Natural killer cell treated with Interleukin-12 subunit alpha and Interleukin-12 subunit beta and Interleukin-15 and Interleukin-18, amount 100 ng/mL, for 72 hours (primary cell): ENCODE measurements around the gene FAIM2. TPM values are rescaled to one million over a fixed set of nuclear protein-coding genes. Genes with fewer than 3 reads are reported as not detected.
"Not testable (repeated sequence)": the region's sequence is repeated elsewhere in the genome, so short reads cannot be mapped to it uniquely, and the experiment has no call there.

Experiments
- ATAC-seq, 2 donors: fragments of 150-1000 bp; cut with Tn5 transposase in 1 of 2; sonication (Bioruptor Pico), chemical (Tn5 transposase) in 1 of 2; 2 replicates each; pipeline ENCODE4 v1.10.0; 2021
- DNase-seq: peaks from one replicate; pipeline ENCODE4 v3.0.0; 2022; ENCODE audit warnings: low spot score
- H3K27ac Mint-ChIP-seq, 2 donors: 1 replicate in 1 of 2; 2 replicates in 1 of 2; pipeline ENCODE4 v1.8.0; 2022; ENCODE audit warnings: mixed read lengths in 2 of 2, mild to moderate bottlenecking in 1 of 2, moderate library complexity in 1 of 2
- H3K27me3 Mint-ChIP-seq, 2 donors: 1 replicate in 1 of 2; 2 replicates in 1 of 2; pipeline ENCODE4 v1.8.0; 2022; ENCODE audit warnings: mixed read lengths in 2 of 2
- H3K36me3 Mint-ChIP-seq: one replicate; pipeline ENCODE4 v1.8.0; 2022; ENCODE audit warnings: mixed read lengths
- H3K4me1 Mint-ChIP-seq, 2 donors: 1 replicate in 1 of 2; 2 replicates in 1 of 2; pipeline ENCODE4 v1.8.0; 2022; ENCODE audit warnings: low read depth in 2 of 2, mixed read lengths in 2 of 2, mild to moderate bottlenecking in 1 of 2
- H3K4me3 Mint-ChIP-seq: one replicate; pipeline ENCODE4 v1.8.0; 2022; ENCODE audit warnings: mixed read lengths
- H3K9me3 Mint-ChIP-seq: 2 replicates; pipeline ENCODE4 v1.8.0; 2022; ENCODE audit warnings: mixed read lengths
- total RNA-seq, 2 donors: library from RNA; stranded (reverse); gene quantifications; one replicate each; pipeline ENCODE4 v1.2.3, GENCODE V29; 2022

The FAIM2 gene
- total RNA-seq, 2 donors from 2014 or later: 0.50 TPM; not detected in 1

DNA sequence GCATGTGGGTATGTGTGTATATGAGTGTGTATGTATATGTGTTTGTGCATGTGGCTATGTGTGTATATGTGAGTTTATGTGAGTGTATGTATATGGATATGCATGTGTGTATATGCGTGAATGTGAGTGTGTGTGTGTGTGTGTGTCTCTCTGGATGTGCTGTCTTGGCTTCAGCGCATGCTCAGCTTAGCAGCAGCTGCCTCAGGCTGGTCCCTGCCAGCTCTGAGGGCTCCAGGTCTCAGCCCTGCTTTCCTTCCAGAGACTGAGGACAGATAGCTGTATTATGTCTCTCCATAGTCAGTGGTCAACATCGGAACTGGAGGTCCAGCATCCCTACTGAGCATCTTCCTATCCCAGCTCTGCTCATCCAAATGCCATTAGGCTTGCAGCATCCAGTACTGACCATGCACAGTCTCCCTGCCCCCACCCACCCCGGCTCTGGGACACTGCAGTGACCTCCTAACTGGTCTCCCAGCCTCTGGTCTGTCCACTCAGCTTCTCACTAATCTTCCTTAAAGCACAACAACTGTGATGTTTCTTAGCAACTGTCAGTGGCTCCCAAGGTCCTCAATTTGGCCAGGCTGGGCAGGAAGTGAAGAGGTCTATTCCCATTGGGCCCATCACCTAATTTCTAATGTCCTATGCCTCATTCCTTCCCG is 22.8 kb downstream of the FAIM2 start:
- no peak overlapping the region for H3K27ac Mint-ChIP-seq
- peaks cover 5 to 16% of the 10 kb centered on the region in 2 donors for H3K27me3 Mint-ChIP-seq
- DNase-seq (no peak), ATAC-seq (no peak)
- H3K9me3 Mint-ChIP-seq: peaks cover 32% of the 10 kb centered on the region
- H3K4me1 Mint-ChIP-seq: peaks cover 9 to 29% of the 10 kb centered on the region in 2 donors
- no peak overlapping the region for H3K4me3 Mint-ChIP-seq
- H3K36me3 Mint-ChIP-seq: no peaks in the 10 kb centered on the region

DNA sequence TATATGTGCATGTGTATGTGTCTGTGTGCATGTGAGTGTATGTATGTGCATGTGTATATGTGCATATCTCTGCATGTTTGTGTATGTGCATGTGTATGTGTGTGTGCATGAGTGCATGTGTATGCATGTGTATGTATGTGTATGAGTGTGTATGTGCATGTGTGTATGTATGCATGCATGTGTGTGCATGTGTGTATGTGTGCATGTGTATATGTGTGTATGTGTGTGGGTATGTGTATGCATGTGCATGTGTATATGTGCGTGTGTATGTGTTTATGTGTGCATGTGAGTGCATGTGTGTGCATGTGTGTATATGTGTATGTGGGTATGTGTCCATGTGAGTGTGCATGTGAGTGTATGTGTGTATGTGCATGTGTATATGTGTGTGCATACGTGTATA is 24.6 kb downstream of the FAIM2 start:
- not testable (repeated sequence) for H3K27ac Mint-ChIP-seq, H3K36me3 Mint-ChIP-seq, H3K4me3 Mint-ChIP-seq, ATAC-seq, H3K27me3 Mint-ChIP-seq, DNase-seq
- Mint-ChIP-seq H3K9me3 (peaks cover 32% of the 10 kb centered on the region), H3K4me1 (peaks cover 9 to 29% of the 10 kb centered on the region in 2 donors)

DNA sequence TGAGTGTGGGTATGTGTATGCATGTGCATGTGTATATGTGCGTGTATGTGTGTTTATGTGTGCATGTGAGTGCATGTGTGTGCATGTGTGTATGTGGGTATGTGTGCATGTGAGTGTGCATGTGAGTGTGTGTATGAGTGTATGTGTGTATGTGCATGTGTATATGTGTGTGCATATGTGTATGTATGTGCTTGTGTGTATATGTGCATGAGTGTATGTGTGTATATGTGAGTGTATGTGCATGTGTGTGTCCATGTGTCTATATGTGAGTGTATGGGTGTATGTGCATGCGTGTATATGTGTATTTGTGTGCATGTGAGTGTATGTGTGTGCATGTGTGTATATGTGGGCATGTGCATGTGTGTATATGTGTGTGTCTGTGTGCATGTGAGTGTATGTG is 25.7 kb downstream of the FAIM2 start:
- peaks cover 9 to 29% of the 10 kb centered on the region in 2 donors for H3K4me1 Mint-ChIP-seq
- no peak overlapping the region for H3K27ac Mint-ChIP-seq
- H3K36me3 Mint-ChIP-seq: no peaks in the 10 kb centered on the region
- H3K4me3 Mint-ChIP-seq: no peak overlapping the region
- H3K27me3 Mint-ChIP-seq: peaks cover 2 to 4% of the 10 kb centered on the region in 2 donors
- DNase-seq (no peak), ATAC-seq (no peak)
- H3K9me3 Mint-ChIP-seq: peaks cover 32% of the 10 kb centered on the region

DNA sequence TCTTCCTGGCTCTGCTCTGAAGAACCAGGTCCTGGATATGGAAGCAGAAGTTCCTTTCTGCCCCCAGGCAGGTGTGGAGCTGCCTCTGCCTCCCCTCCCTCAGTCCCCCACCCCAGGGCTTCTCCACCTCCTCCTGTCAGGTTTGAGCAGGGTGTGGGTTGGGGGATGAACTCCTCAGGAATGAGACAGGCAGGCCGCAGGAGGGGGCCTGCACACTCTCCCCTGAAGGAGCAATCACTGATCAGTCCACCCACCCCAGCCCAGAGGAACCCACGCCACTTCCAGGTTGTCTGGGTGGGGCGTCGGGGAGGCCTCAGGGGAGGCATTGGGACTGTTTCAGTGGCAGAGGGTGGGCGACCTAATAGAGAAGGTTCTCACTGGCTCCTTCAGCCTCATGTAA is 26.6 kb downstream of the FAIM2 start:
- Mint-ChIP-seq H3K4me1 (peaks cover 9 to 29% of the 10 kb centered on the region in 2 donors), H3K27ac (no peak overlapping the region), H3K36me3 (no peaks in the 10 kb centered on the region), H3K9me3 (peaks cover 32% of the 10 kb centered on the region), H3K27me3 (peaks cover 2 to 4% of the 10 kb centered on the region in 2 donors), H3K4me3 (no peak overlapping the region)
- DNase-seq (no peak), ATAC-seq (no peak)

DNA sequence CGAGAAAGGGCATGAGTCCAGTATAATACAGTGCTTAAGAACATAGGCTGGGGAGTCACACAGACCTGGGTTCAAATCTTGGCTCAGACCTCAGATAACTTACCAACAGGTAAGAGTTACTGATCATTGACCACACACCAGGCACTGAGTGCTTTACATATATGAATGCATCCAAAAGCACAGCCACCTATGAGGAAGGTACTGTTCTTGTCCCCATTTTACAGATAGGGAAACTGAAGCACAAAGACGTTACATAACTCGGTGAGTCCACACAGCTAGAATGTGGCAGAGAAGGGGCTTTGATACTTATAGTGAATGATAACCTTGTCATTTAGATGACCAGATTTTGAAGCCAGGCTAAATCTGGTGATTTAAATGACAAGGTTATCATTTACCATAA is 27.6 kb downstream of the FAIM2 start:
- H3K27ac Mint-ChIP-seq: no peak overlapping the region
- no peak overlapping the region for H3K4me3 Mint-ChIP-seq
- H3K4me1 Mint-ChIP-seq: peaks cover 9 to 29% of the 10 kb centered on the region in 2 donors
- peaks cover 2 to 4% of the 10 kb centered on the region in 2 donors for H3K27me3 Mint-ChIP-seq
- DNase-seq: no peak
- H3K36me3 Mint-ChIP-seq: no peaks in the 10 kb centered on the region
- no peak for ATAC-seq
- H3K9me3 Mint-ChIP-seq: peaks cover 32% of the 10 kb centered on the region

DNA sequence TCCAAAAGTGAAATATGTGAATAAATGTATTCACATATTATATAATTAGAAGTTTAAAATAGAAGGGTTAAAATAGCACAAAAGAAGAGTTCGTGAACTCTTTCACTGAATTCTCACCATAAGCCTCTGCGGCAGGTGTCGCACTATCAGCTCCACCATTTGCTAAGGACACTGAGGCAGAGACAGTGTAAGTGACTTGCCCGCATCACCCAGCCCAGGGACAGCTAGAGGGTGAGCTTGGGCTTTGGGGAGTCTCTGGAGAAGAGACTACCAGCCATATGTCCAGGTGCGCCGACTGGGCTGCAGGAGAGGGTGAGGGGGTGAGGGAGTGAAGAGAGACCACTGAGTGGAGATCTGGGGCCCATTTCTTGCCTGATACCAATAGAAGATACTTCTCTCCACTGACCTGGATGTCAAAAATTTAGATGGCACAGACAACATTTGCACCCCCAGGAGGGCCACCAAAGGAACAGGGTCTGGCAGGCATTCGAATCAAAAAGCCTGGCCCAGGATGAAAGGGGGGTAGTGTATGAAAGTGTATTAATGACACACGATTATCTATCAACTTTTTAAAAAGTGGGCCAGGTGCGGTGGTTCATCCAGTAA is 28.5 kb downstream of the FAIM2 start:
- Mint-ChIP-seq H3K4me3 (no peak overlapping the region), H3K36me3 (no peaks in the 10 kb centered on the region), H3K4me1 (peaks cover 5 to 24% of the 10 kb centered on the region in 2 donors), H3K27ac (no peak overlapping the region), H3K27me3 (peaks cover 2 to 4% of the 10 kb centered on the region in 2 donors), H3K9me3 (peaks cover 26% of the 10 kb centered on the region)
- DNase-seq: no peak
- ATAC-seq: no peak

DNA sequence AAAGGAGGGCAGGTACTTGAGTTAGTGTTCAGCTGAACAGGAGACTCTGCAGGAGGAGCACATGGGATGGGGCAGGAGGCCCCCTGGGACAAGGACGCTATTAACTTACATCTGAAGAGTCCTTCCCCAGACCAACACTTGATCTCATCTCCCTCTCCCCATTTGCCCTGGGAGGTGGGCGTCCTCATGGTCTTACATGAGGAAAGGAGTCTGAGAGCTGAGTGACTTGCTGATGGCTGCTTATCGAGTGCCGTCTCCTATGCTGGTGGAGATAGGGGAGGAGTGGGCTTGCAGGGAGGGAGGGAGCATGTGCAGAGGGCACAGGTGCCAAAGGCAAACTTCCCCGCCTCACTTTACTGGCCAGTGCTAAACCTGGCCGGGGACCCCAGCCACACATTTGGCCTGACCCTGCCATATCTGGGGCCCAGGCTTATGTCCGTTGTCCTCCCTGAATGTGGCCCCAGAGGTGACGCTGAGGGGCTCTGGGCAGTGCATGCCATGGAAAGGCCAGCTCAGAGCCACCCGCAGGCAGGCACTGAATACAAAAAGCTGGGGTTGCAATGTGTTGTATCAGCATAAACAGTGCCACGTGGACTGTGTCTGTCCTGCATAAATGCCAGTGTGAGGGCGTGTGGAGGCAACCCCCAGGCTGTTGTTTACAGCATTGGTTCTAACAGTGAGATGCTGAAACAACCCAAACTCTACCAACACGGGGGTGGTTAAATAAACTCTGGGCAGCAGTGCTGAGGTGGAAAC is 29.4 kb downstream of the FAIM2 start:
- no peak overlapping the region for H3K4me3 Mint-ChIP-seq
- H3K36me3 Mint-ChIP-seq: no peaks in the 10 kb centered on the region
- H3K4me1 Mint-ChIP-seq: peaks cover 0 to 15% of the 10 kb centered on the region in 2 donors
- H3K27me3 Mint-ChIP-seq: peaks cover 2 to 4% of the 10 kb centered on the region in 2 donors
- DNase-seq (no peak), ATAC-seq (no peak)
- H3K9me3 Mint-ChIP-seq: peaks cover 17% of the 10 kb centered on the region
- H3K27ac Mint-ChIP-seq: no peak overlapping the region

DNA sequence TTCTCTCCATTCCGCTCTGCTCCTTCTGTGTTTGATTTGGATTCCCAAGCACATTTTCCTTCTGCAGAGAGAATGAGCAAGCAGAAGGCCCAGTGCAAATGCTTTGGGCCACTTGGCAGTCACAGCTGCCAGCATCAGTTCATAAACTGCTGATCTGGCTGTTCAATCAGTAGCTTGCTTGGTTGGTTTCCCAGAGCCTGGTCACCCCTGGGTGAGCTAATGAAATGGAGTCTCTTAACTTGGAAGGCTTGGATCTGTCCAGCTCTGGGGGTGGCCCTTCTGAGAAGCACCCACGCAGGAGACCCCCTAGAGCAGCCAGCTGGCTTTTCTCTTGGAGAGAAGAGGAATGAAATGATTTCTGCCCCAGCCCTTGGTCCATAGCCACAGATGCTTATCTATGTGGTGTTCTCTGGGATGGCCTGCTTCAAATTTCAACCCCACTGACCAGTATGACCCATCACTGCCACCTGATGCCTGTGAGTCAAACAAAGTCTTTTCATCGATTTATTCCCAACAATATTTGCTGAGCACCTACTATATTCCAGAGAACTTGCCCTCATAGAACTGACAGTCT is 30.3 kb downstream of the FAIM2 start:
- peaks cover 8% of the 10 kb centered on the region for H3K9me3 Mint-ChIP-seq
- H3K4me1 Mint-ChIP-seq: peaks cover 0 to 7% of the 10 kb centered on the region in 2 donors
- H3K27me3 Mint-ChIP-seq: peaks cover 2 to 4% of the 10 kb centered on the region in 2 donors
- H3K36me3 Mint-ChIP-seq: no peaks in the 10 kb centered on the region
- DNase-seq: no peak
- no peak overlapping the region for H3K4me3 Mint-ChIP-seq
- no peak for ATAC-seq
- H3K27ac Mint-ChIP-seq: no peak overlapping the region

DNA sequence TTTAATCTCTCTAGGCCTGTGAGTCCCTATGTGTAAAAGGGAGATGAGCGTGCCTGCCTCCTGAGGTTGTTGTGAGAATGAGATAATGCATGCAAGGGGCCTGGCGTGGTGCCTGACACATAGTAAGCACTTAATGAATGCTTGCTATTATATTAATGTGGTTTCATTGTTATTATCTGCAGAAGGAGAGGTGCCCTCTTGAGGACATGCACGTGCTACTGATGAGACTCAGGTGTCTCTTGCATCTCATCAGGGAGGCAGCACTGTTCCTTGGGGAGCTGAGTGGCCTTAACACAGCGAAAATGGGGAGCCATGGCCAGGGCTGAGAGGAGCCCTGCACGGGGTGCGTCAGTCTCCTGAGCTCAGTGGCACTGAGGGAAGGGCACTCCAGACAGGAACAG is 30.9 kb downstream of the FAIM2 start:
- no peak overlapping the region for H3K27ac Mint-ChIP-seq
- H3K36me3 Mint-ChIP-seq: no peaks in the 10 kb centered on the region
- ATAC-seq (no peak), DNase-seq (no peak)
- H3K4me1 Mint-ChIP-seq: peaks cover 0 to 2% of the 10 kb centered on the region in 2 donors
- peaks cover 2 to 4% of the 10 kb centered on the region in 2 donors for H3K27me3 Mint-ChIP-seq
- no peak overlapping the region for H3K4me3 Mint-ChIP-seq
- peaks cover 2% of the 10 kb centered on the region for H3K9me3 Mint-ChIP-seq

DNA sequence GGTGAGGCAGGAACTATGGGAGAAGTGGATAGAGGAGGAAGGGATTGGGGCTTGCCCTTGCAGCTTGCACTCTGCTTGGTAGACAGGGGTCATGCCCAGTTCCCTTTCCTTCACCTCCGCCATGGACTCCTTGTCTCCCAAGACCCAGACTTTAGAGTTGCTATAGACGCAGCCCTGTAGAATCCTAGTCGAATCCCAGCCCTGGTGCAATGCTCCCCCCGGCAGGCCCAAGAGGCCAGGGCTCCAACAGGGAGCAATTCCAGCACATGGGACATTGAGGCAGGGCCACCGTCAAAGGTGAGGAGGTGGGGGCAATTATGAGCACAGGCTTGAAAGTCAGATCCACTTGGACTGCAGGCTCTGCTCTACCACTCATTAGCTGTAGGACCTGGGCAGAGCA is 31.3 kb downstream of the FAIM2 start:
- peaks cover 2 to 4% of the 10 kb centered on the region in 2 donors for H3K27me3 Mint-ChIP-seq
- H3K27ac Mint-ChIP-seq: no peak overlapping the region
- H3K4me1 Mint-ChIP-seq: no peaks in the 10 kb centered on the region

DNA sequence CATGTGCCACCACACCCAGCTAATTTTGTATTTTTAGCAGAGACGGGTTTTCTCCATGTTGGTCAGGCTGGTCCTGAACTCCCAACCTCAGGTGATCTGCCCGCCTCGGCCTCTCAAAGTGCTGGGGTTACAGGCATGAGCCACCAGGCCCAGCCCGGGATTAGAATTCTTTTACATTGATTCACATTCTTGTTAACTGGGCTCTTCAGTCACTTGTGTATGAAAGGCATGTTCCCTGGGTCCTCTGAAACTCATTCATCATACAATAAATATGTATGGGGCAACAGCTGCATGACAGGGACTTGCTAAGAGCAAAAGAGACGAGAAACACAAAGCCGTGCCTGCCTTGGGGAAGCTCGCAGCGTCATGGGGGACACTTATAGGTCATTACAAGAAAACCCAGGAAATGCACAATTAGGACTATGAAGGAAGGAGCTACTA is 31.9 kb downstream of the FAIM2 start:
- H3K27ac Mint-ChIP-seq, ATAC-seq, H3K4me3 Mint-ChIP-seq, H3K36me3 Mint-ChIP-seq, H3K4me1 Mint-ChIP-seq, DNase-seq, H3K27me3 Mint-ChIP-seq, H3K9me3 Mint-ChIP-seq: not testable (repeated sequence)

More for the DNA sequence above, 31.3 kb downstream of the FAIM2 start:
- Mint-ChIP-seq H3K4me3 (no peak overlapping the region), H3K36me3 (no peaks in the 10 kb centered on the region), H3K9me3 (no peaks in the 10 kb centered on the region)
- DNase-seq: no peak
- no peak for ATAC-seq

DNA sequence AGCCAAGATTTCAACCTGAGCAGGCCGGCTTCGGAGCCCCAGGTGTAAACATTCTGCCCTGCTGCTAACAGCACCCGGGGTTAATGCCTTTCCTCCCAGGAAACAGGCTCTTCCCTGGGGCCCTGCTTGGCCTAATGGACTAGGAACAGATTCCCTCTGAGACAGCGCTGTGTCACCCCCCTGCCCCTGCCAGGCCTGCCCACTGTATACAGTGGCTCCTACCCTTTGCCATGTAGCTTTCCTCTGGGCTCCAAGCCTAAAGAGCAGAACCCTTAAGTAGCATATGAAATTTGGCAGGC is 32.5 kb downstream of the FAIM2 start:
- Mint-ChIP-seq H3K4me1 (no peaks in the 10 kb centered on the region), H3K36me3 (no peaks in the 10 kb centered on the region), H3K27ac (no peak overlapping the region), H3K27me3 (peaks cover 2 to 4% of the 10 kb centered on the region in 2 donors), H3K9me3 (no peaks in the 10 kb centered on the region), H3K4me3 (no peak overlapping the region)
- no peak for DNase-seq
- no peak for ATAC-seq

DNA sequence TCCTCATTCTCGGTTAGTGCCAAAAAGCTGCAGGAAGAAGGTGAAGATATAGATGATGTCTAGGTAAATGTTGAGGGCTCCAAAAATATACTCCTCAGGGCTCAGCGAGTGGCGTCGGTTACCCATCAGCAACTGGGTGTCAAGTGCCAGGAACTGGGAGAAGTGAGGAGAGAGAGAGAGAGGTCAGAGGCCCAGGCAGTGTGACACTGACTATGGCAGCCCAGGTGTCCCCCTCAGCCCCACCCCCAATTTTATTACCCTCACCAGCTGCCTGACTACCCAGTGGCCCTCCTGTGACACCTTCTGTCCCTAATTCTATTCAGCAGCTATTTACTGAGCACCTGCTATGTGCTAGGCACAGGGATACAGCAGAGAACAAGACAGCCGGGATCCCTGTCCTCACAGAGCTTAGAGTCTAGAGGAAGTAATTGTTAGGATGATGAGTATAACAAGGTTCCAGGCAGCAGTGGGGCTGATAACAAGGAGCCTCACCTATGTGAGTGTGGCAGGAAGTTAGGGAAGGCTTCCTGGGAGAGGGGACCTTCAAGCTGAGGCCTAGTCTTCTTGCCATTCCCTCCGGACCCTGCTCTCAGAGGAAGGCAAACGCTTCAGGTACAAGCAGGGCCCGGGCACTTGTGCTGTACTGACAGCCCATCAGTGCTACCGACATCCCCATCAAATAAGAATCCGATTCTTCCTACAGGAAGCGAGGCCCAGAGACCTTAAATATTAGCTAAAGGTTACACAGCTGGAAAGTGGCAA is 33.0 kb downstream of the FAIM2 start:
- H3K27me3 Mint-ChIP-seq: peaks cover 2 to 4% of the 10 kb centered on the region in 2 donors
- no peak for DNase-seq
- H3K9me3 Mint-ChIP-seq: no peaks in the 10 kb centered on the region
- no peaks in the 10 kb centered on the region for H3K4me1 Mint-ChIP-seq
- no peak for ATAC-seq
- no peak overlapping the region for H3K27ac Mint-ChIP-seq
- H3K36me3 Mint-ChIP-seq: no peaks in the 10 kb centered on the region
- H3K4me3 Mint-ChIP-seq: no peak overlapping the region
